ENCODE data around the gene LTK.

LTK gene

DNA sequence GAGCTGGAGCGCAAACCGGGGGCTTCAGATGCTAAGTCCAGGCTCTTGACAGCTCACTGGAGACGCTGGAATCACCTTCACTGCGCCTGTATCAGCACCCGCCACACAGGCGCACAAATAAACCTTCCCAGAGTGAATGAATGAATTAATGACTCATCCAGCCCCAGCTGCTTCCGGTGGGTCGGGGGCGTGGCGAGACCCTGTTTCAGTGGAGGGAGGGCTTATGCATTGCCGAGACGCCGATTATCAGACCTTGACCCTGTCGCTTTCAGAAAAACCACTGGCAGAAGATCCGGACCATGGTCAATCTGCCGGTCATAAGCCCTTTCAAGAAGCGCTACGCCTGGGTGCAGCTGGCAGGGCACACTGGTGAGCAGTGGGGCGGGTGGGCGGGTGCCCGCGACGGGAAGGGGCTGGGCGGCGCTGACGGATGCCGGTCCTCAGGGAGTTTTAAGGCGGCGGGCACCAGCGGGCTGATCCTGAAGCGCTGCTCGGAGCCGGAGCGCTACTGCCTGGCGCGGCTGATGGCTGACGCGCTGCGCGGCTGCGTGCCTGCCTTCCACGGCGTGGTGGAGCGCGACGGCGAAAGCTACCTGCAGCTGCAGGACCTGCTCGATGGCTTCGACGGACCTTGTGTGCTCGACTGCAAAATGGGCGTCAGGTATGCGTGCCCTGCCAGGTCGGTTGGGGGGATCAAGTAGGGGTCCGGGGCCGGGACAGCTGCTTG, 12.3 kb downstream of the LTK start:
- DNase-seq (ENCODE audit: low read depth in 1 of 2, low spot score in 1 of 2) = no peak
- Histone ChIP-seq H3K27ac (replicated peaks) (no peak overlapping the region), H3K27me3 (ENCODE audit: insufficient read depth, poor library complexity, severe bottlenecking) (peaks cover 46% of the 10 kb centered on the region), H3K4me3 (replicated peaks; ENCODE audit: insufficient read depth, low read length) (no peak overlapping the region)
- TF ChIP-seq, protein P1, sequence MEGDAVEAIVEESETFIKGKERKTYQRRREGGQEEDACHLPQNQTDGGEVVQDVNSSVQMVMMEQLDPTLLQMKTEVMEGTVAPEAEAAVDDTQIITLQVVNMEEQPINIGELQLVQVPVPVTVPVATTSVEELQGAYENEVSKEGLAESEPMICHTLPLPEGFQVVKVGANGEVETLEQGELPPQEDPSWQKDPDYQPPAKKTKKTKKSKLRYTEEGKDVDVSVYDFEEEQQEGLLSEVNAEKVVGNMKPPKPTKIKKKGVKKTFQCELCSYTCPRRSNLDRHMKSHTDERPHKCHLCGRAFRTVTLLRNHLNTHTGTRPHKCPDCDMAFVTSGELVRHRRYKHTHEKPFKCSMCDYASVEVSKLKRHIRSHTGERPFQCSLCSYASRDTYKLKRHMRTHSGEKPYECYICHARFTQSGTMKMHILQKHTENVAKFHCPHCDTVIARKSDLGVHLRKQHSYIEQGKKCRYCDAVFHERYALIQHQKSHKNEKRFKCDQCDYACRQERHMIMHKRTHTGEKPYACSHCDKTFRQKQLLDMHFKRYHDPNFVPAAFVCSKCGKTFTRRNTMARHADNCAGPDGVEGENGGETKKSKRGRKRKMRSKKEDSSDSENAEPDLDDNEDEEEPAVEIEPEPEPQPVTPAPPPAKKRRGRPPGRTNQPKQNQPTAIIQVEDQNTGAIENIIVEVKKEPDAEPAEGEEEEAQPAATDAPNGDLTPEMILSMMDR (IDR thresholded peaks at IDR 0.05; ENCODE audit: insufficient read depth, low read length) = no peak
- TF ChIP-seq, protein P2, sequence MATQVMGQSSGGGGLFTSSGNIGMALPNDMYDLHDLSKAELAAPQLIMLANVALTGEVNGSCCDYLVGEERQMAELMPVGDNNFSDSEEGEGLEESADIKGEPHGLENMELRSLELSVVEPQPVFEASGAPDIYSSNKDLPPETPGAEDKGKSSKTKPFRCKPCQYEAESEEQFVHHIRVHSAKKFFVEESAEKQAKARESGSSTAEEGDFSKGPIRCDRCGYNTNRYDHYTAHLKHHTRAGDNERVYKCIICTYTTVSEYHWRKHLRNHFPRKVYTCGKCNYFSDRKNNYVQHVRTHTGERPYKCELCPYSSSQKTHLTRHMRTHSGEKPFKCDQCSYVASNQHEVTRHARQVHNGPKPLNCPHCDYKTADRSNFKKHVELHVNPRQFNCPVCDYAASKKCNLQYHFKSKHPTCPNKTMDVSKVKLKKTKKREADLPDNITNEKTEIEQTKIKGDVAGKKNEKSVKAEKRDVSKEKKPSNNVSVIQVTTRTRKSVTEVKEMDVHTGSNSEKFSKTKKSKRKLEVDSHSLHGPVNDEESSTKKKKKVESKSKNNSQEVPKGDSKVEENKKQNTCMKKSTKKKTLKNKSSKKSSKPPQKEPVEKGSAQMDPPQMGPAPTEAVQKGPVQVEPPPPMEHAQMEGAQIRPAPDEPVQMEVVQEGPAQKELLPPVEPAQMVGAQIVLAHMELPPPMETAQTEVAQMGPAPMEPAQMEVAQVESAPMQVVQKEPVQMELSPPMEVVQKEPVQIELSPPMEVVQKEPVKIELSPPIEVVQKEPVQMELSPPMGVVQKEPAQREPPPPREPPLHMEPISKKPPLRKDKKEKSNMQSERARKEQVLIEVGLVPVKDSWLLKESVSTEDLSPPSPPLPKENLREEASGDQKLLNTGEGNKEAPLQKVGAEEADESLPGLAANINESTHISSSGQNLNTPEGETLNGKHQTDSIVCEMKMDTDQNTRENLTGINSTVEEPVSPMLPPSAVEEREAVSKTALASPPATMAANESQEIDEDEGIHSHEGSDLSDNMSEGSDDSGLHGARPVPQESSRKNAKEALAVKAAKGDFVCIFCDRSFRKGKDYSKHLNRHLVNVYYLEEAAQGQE (IDR thresholded peaks at IDR 0.05; ENCODE audit: insufficient replicate concordance, low read depth) = no peak
- TF ChIP-seq POLR2AphosphoS5 (IDR thresholded peaks at IDR 0.05; ENCODE audit: low read depth) (no peak), GABPA (IDR thresholded peaks at IDR 0.05; ENCODE audit: low read depth) (no peak), SPI1 (IDR thresholded peaks at IDR 0.05; ENCODE audit: borderline replicate concordance, low read depth) (no peak)

DNA sequence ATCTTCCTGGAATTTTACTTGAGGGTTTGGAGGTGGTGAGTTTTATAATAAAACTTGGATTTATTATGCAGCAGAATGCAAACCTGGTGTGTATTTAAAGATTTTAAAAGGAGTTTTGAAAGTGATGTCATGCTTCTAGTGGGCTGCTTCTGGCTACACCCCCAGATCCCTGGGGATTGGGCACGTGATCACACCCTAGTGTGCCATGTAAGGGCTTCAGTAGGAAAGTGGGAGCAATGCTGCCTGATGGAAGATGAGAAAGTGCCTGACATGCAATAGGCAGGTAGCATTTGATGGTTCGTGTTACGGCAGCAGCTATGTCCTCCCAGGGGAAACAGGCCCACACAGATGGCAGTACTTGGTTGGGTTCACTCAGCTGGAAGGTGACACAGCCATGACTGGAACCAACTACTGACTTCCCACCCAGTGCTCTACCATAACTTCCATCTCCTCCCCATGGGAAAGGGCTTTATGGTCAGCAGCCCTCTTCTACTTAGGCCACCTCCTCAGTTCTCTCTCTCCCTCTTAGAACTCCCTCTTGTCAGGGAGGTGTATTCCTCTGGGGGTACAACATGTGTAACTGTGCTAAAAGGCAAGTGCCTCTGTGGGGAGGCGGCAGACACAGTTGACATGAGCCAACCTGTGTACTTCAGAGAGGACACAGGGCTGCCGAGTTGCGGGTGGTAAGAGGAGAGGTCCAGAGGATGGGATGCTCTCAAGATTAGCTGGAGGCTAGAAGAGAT, 14.3 kb downstream of the LTK start:
- Histone ChIP-seq H3K4me3 (replicated peaks; ENCODE audit: insufficient read depth, low read length) (no peak overlapping the region), H3K27me3 (ENCODE audit: insufficient read depth, poor library complexity, severe bottlenecking) (peaks cover 67% of the 10 kb centered on the region), H3K27ac (replicated peaks) (no peak overlapping the region)
- TF ChIP-seq GABPA (IDR thresholded peaks at IDR 0.05; ENCODE audit: low read depth) (no peak), SPI1 (IDR thresholded peaks at IDR 0.05; ENCODE audit: borderline replicate concordance, low read depth) (no peak), POLR2AphosphoS5 (IDR thresholded peaks at IDR 0.05; ENCODE audit: low read depth) (no peak)
- TF ChIP-seq, protein P2 (IDR thresholded peaks at IDR 0.05; ENCODE audit: insufficient replicate concordance, low read depth) = no peak
- TF ChIP-seq, protein P1 (IDR thresholded peaks at IDR 0.05; ENCODE audit: insufficient read depth, low read length) = no peak
- DNase-seq (ENCODE audit: low read depth in 1 of 2, low spot score in 1 of 2) = no peak

DNA sequence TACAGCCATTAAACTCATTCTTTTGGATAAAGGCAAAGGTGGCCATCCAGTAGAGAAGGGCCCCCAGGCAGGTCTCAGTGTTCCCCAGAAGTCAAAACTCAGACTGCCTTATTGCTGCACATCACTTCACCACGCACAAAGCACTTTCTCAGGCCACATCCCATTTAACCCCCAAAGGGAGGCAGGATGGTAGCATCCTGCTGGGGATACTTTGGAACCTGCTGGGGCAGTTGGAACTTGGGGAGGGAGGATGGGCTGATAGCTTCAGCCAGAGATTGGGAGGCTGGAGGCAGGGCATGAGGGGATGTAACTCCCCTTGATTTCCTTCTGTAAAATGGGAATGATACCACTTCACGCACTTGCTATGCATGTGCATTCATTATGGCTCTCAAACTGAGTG, 15.0 kb downstream of the LTK start:
- Histone ChIP-seq H3K4me3 (replicated peaks; ENCODE audit: insufficient read depth, low read length) (no peak overlapping the region), H3K27ac (replicated peaks) (no peak overlapping the region), H3K27me3 (ENCODE audit: insufficient read depth, poor library complexity, severe bottlenecking) (peaks cover 70% of the 10 kb centered on the region)
- no peak for TF ChIP-seq SPI1 (IDR thresholded peaks at IDR 0.05; ENCODE audit: borderline replicate concordance, low read depth)
- TF ChIP-seq POLR2AphosphoS5 (IDR thresholded peaks at IDR 0.05; ENCODE audit: low read depth) = no peak
- TF ChIP-seq, protein P2 (IDR thresholded peaks at IDR 0.05; ENCODE audit: insufficient replicate concordance, low read depth) = no peak
- TF ChIP-seq, protein P1 (IDR thresholded peaks at IDR 0.05; ENCODE audit: insufficient read depth, low read length) = no peak
- TF ChIP-seq GABPA (IDR thresholded peaks at IDR 0.05; ENCODE audit: low read depth) = no peak
- no peak for DNase-seq (ENCODE audit: low read depth in 1 of 2, low spot score in 1 of 2)
